HG03354 (cell line): ENCODE measurements around the gene TEAD2.
A peak's percentile ranks its signal among the peaks of the same experiment; 100 is the strongest.
"Not testable (repeated sequence)": the region's sequence is repeated elsewhere in the genome, so short reads cannot be mapped to it uniquely, and the experiment has no call there.

ENCODE experiments used
- ATAC-seq: cut with Tn5 transposase; IDR thresholded peaks from one replicate; pipeline ENCODE4 v1.9.1; 2021; ENCODE audit warnings: mild to moderate bottlenecking; ENCODE audit not compliant: unreplicated experiment, poor library complexity, severe bottlenecking

The TEAD2 gene

GRCh38 chr19:49389406-49389805 lies 27.2 kb upstream of the TEAD2 start:
- ATAC-seq: no peak

DNA sequence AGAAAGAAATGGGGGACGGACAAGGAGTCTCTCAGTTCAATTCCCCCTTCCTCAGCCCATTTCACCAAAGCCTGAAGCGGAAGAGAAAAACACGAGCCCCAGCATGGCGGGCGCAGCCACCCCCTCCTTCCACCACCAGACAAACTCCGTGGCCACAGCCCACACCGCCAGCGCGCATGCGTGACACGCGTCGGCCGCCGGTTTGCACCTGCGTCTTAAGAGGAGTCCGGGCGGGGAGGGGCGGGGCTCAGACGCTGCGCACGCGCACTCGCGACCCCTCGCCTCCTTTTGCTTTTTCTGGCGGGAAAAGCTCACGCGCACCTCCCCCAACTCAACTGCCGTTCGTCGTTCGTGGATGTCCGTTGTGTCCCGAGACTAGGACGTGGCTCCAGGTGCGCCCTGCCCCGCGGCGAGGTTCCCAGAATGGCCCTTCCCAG lies 25.7 kb upstream of the TEAD2 start, which contains the start of gene KASH5:
KASH5 (plus strand) TSS at position 314 of the 437 bp plus-strand sequence. CDS start 2,635 bp downstream, outside the sequence.
- ATAC-seq: no peak

- no peak for ATAC-seq
Measured at GRCh38 chr19:49383599-49383998, 21.4 kb upstream of the TEAD2 start.

- no peak for ATAC-seq
Measured at GRCh38 chr19:49382639-49383038, 20.4 kb upstream of the TEAD2 start.

- ATAC-seq: no peak
Measured at GRCh38 chr19:49380391-49380790, 18.2 kb upstream of the TEAD2 start.

GRCh38 chr19:49378512-49378911 lies 16.3 kb upstream of the TEAD2 start:
- ATAC-seq: no peak

DNA sequence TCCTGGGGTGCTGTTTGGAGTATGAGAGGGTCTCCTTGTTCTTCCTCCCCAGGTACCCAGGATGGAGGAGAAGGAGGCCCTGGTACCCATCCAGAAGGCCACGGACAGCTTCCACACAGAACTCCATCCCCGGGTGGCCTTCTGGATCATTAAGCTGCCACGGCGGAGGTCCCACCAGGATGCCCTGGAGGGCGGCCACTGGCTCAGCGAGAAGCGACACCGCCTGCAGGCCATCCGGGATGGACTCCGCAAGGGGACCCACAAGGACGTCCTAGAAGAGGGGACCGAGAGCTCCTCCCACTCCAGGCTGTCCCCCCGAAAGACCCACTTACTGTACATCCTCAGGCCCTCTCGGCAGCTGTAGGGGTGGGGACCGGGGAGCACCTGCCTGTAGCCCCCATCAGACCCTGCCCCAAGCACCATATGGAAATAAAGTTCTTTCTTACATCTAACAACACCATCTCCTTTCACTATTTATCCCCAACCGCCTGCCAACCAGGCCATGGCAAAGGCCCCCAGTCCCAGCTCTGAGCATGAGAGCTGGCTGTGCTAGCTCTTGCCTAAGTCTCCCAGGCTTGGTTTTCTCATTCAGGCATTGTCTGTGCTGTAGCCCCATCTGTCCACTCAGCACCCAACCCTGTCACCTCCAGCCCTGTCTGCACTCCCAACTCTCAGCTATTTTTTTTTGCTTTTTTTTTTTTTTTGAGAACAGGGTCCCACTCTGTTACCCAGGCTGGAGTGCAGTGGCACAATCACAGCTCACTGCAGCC lies 12.6 kb upstream of the TEAD2 start:
- ATAC-seq: no peak

DNA sequence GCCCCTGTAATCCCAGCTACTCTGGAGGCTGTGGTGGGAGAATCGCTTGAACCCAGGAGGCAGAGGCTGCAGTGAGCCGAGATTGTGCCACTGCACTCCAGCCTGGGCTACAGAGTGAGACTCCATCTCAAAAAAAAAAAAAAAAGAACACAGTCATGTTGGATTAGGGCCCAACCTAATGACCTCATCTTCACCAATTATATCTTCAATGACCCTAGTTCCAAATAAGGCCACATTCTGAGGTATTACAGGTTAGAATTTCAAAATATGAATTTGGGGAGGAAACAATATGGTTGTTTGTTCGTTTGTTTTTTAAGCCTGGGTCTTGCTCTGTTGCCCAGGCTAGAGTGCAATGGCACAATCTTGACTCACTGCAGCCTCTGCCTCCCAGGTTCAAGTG lies 11.0 kb upstream of the TEAD2 start:
- not testable (repeated sequence) for ATAC-seq

- ATAC-seq: no peak
Measured at GRCh38 chr19:49371184-49371583, 9.0 kb upstream of the TEAD2 start.

- no peak for ATAC-seq
Measured at GRCh38 chr19:49368711-49369358, 6.6 kb upstream of the TEAD2 start.

DNA sequence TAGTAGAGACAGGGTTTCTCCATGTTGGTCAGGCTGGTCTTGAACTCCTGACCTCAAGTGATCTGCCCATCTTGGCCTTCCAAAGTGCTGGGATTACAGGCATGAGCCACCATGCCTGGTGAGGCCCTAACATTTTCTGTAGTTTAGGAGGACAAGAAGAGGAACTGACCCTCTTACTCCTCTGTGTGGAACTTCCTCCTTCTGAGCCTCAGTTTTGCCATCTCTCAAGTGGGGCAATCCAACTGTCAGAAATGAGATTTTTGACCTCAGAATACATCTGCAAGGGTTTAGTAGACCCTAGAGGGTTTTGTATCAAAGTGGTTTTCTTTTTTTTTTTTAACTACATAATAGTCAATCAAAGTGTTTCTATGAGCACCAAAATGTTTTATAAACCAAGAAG lies 3.9 kb upstream of the TEAD2 start:
- ATAC-seq: no peak

GRCh38 chr19:49364083-49364737 lies 2.0 kb upstream of the TEAD2 start:
- ATAC-seq: no peak

DNA sequence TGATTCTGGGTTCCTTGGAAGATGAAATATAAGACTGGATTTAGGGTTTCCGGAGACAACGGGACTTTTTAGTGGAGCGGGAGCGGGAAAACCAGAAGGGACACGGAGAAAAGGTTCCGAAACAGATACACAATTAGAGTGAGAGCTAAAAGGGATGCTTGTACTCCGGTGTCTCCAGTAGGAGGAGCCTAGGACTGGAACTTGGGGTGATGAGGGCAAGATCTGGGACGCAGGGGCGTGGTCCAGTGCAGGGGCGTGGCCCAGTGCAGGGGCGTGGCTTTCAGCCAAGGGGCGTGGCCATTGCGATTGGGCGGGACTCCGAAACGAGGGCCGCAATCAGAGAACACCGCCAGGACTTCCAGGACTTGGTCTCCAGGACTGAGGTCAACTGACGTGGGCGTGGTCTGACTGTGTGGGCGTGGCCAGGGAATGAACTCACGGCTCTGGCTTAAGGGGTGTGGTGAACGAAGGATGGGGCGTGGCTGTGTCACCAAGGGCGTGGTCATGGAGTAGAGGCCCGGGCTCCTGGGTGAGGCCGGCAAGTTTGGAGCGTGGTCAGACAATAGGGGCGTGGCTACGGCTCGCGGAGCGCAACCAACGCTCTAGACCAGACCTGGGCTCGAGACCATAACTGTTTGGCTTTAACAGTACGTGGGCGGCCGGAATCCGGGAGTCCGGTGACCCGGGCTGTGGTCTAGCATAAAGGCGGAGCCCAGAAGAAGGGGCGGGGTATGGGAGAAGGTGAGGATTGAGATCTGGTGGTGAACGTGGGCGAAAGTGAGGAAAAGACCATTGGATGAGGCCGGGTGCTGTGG lies 1.3 kb upstream of the TEAD2 start, which contains the start of gene DKKL1:
DKKL1 (plus strand) TSS at position 610 of the 815 bp plus-strand sequence; CDS start at position 732, 122 bp downstream.
- peak; percentile 57 for ATAC-seq

DNA sequence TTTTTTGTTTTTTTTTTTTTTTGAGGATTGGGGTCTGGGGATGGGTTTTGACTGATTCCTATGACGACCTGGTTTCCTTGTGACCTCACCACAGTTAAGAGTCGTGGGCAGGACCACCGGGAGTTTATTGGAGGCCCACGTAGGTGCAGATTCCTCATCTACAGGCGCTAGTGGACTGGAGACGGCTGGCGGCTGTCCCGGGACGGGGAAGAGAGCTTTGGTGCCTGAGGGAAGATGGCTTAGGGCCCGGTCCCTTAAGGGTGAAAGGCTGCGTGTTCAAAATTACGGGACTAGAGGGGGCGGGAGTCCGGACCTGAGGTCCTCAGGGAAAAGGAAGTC lies 682 bp upstream of the TEAD2 start:
- ATAC-seq: no peak

GRCh38 chr19:49361438-49362047 lies 673 bp downstream of the TEAD2 start:
- ATAC-seq: no peak

GRCh38 chr19:49359851-49360820 lies 2.1 kb downstream of the TEAD2 start:
- no peak for ATAC-seq

DNA sequence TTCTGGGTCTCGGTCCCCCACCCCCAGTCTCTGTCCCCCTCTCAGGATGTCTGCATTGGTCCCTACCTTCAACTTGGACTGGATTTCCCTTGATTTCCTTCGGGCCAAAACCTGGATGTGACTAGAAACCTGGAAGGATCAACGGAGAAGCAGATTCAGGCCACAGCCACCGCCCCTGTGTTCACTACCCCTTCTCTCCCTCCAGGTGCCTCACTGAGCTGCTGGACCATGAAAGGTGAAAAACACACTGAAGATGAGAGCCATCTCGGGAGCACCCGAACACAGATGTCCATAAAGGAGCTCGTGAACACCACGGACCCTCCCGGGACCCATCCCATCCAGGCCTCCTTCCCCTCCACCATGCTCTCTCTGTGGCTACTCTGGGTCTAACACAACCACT lies 5.0 kb downstream of the TEAD2 start:
- no peak for ATAC-seq

DNA sequence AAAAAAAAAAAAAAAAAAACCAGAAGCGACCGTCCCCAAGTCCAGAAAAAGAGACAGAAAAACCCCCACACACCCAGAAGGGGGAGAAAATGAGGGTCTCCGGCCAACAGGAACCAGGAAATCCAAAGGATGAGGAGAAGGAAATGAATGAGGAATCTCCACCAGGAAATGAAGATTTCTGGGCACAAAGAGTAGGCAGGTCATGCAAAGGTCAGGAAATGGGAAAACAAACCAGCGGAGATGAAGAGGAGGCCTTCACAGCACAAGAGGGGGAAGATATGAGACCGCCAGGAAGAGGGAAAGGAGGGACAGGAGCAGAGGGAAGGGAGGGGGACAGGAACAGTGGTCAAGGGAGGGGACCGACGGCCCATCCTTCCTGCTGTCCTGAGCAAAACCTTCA lies 5.8 kb downstream of the TEAD2 start:
- no peak for ATAC-seq
